ENCODE data around the gene SPNS2. TPM values are rescaled to one million over a fixed set of nuclear protein-coding genes. Genes with fewer than 3 reads are reported as not detected.

SPNS2 gene
- total RNA-seq, 1 experiment from 2014 or later = 1.6 TPM

- ChIA-PET RAD21 (ENCODE audit: low non-redundant PET in 1 of 2, low total read pairs in 2 of 2, uncharacterized antibody in 2 of 2, unreplicated experiment in 2 of 2) (no interaction called here), CTCF (no interaction called here), POLR2A (no interaction called here)
- Histone ChIP-seq H2AFZ (ENCODE audit: low read depth, low read length, poor library complexity, severe bottlenecking) (no peak overlapping the region), H3K4me1 (ENCODE audit: control insufficient read depth in 1 of 2, insufficient read depth in 2 of 2, low read length in 2 of 2) (peaks cover 17 to 30% of the 10 kb centered on the region in 2 experiments), H3K4me2 (ENCODE audit: low read length) (no peak overlapping the region), H3K9ac (ENCODE audit: low read length) (no peak overlapping the region), H3K27ac (ENCODE audit: low read depth, low read length) (no peak overlapping the region), H3K9me2 (ENCODE audit: insufficient read depth) (no peaks in the 10 kb centered on the region), H3K4me3 (replicated peaks in 1 of 2; ENCODE audit: low read depth in 1 of 2, low read length in 2 of 2) (no peak overlapping the region), H3K9me3 (ENCODE audit: control insufficient read depth in 1 of 2, insufficient read depth in 1 of 2, low read depth in 1 of 2, low read length in 2 of 2) (no peaks in the 10 kb centered on the region), H3K36me3 (ENCODE audit: control insufficient read depth in 1 of 2, insufficient read depth in 2 of 2, low read length in 2 of 2) (no peaks in the 10 kb centered on the region), H3K79me2 (ENCODE audit: insufficient read depth, low read length) (no peaks in the 10 kb centered on the region), H3K27me3 (ENCODE audit: insufficient read depth, low read length) (no peaks in the 10 kb centered on the region), H4K20me1 (ENCODE audit: insufficient read depth) (no peaks in the 10 kb centered on the region)
- BruUV-seq (replicated peaks) = no TSS peak
- ATAC-seq = no peak
- intact Hi-C loops (cut with micrococcal nuclease) = no loop called here
- TF ChIP-seq EGR1 (IDR thresholded peaks at IDR 0.05; ENCODE audit: low read depth) (no peak), CBX3 (IDR thresholded peaks at IDR 0.05; ENCODE audit: low read depth) (no peak), RAD21 (IDR thresholded peaks at IDR 0.05; ENCODE audit: low read depth) (no peak), ELF1 (IDR thresholded peaks at IDR 0.05; ENCODE audit: borderline replicate concordance, low read depth) (no peak), FOSL1 (IDR thresholded peaks at IDR 0.05; ENCODE audit: low read depth) (no peak), EZH2 (IDR thresholded peaks at IDR 0.05) (no peak), EZH2phosphoT487 (IDR thresholded peaks at IDR 0.05; ENCODE audit: borderline replicate concordance) (no peak), JUND (IDR thresholded peaks at IDR 0.05) (no peak), ZFX (IDR thresholded peaks at IDR 0.05) (no peak)
- no peak for DNase-seq (ENCODE audit: low read depth, low spot score)
Observed at GRCh38 chr17:4487296-4487695, 11.4 kb upstream of the SPNS2 start.

GRCh38 chr17:4487820-4488716 is 10.6 kb upstream of the SPNS2 start:
- ChIA-PET POLR2A (no interaction called here), RAD21 (ENCODE audit: low non-redundant PET in 1 of 2, low total read pairs in 2 of 2, uncharacterized antibody in 2 of 2, unreplicated experiment in 2 of 2) (no interaction called here), CTCF (no interaction called here)
- intact Hi-C loops (cut with micrococcal nuclease) = no loop called here
- DNase-seq (ENCODE audit: low read depth, low spot score) = no peak
- Histone ChIP-seq H4K20me1 (ENCODE audit: insufficient read depth) (no peaks in the 10 kb centered on the region), H3K27ac (ENCODE audit: low read depth, low read length) (no peak overlapping the region), H3K4me1 (ENCODE audit: control insufficient read depth in 1 of 2, insufficient read depth in 2 of 2, low read length in 2 of 2) (peaks cover 11 to 28% of the 10 kb centered on the region in 2 experiments), H3K4me2 (ENCODE audit: low read length) (no peak overlapping the region), H3K9me3 (ENCODE audit: control insufficient read depth in 1 of 2, insufficient read depth in 1 of 2, low read depth in 1 of 2, low read length in 2 of 2) (no peaks in the 10 kb centered on the region), H2AFZ (ENCODE audit: low read depth, low read length, poor library complexity, severe bottlenecking) (no peak overlapping the region), H3K9me2 (ENCODE audit: insufficient read depth) (no peaks in the 10 kb centered on the region), H3K79me2 (ENCODE audit: insufficient read depth, low read length) (no peaks in the 10 kb centered on the region), H3K36me3 (ENCODE audit: control insufficient read depth in 1 of 2, insufficient read depth in 2 of 2, low read length in 2 of 2) (no peaks in the 10 kb centered on the region), H3K9ac (ENCODE audit: low read length) (no peak overlapping the region), H3K4me3 (replicated peaks in 1 of 2; ENCODE audit: low read depth in 1 of 2, low read length in 2 of 2) (no peak overlapping the region), H3K27me3 (ENCODE audit: insufficient read depth, low read length) (no peaks in the 10 kb centered on the region)
- no peak for ATAC-seq
- BruUV-seq (replicated peaks) = no TSS peak
- TF ChIP-seq POLR2AphosphoS5 (IDR thresholded peaks at IDR 0.05; ENCODE audit: low read depth, low read length) (no peak), SP1 (IDR thresholded peaks at IDR 0.05; ENCODE audit: low read depth) (no peak), MAX (IDR thresholded peaks at IDR 0.05) (no peak), POLR2A (IDR thresholded peaks at IDR 0.05; ENCODE audit: borderline replicate concordance, extremely low read depth, insufficient read depth, insufficient read length) (no peak), ZFX (IDR thresholded peaks at IDR 0.05) (no peak), FOSL1 (IDR thresholded peaks at IDR 0.05; ENCODE audit: low read depth) (no peak), EZH2 (IDR thresholded peaks at IDR 0.05) (no peak), ELF1 (IDR thresholded peaks at IDR 0.05; ENCODE audit: borderline replicate concordance, low read depth) (no peak), CTCF (IDR thresholded peaks at IDR 0.05 in 2 of 3, conservative IDR thresholded peaks at IDR 0.05 in 1 of 3; ENCODE audit: borderline replicate concordance in 1 of 3, insufficient read depth in 1 of 3, low read depth in 2 of 3, low read length in 2 of 3) (no peak), EZH2phosphoT487 (IDR thresholded peaks at IDR 0.05; ENCODE audit: borderline replicate concordance) (no peak), SIN3A (IDR thresholded peaks at IDR 0.05; ENCODE audit: low read depth) (no peak), TCF7L2 (IDR thresholded peaks at IDR 0.05; ENCODE audit: borderline replicate concordance, extremely low read depth, insufficient read depth, insufficient read length) (no peak), CBX3 (IDR thresholded peaks at IDR 0.05; ENCODE audit: low read depth) (no peak), RAD21 (IDR thresholded peaks at IDR 0.05; ENCODE audit: low read depth) (no peak), EGR1 (IDR thresholded peaks at IDR 0.05; ENCODE audit: low read depth) (no peak), YY1 (IDR thresholded peaks at IDR 0.05; ENCODE audit: extremely low read depth, insufficient replicate concordance, low read depth, low read length) (no peak), SRF (IDR thresholded peaks at IDR 0.05; ENCODE audit: low read depth) (no peak), JUND (IDR thresholded peaks at IDR 0.05) (no peak)

Measured in HCT116 (cell line).